Panc1 (cell line): ENCODE results near the gene LRRC71. TPM values are rescaled to one million over a fixed set of nuclear protein-coding genes. Genes with fewer than 3 reads are reported as not detected.

Experiments
- ATAC-seq: fragments of 200-7000 bp; cut with Tn5 transposase; 2 replicates; pipeline ENCODE4 v1.9.1; 2020; ENCODE audit warnings: mild to moderate bottlenecking, moderate library complexity
- BruUV-seq: library from RNA; stranded (reverse); fragments of 400-500 nt; replicated peaks from 2 replicates; lab custom pipeline; 2021; lab: Mats Ljungman, UMichigan
- CTCF ChIA-PET: fragments of 300-600 bp; sonication (Branson Sonifier 250); formaldehyde crosslinking; loops from one replicate; lab custom pipeline; 2022; ENCODE audit warnings: antibody characterized with exemption; lab: Charles Lee
- POLR2A ChIA-PET: fragments of 300-600 bp; sonication (Branson Sonifier 250); formaldehyde crosslinking; loops from one replicate; lab custom pipeline; 2022; ENCODE audit warnings: antibody characterized with exemption; lab: Charles Lee
- DNase-seq: peaks from one replicate; pipeline ENCODE4 v3.0.0-alpha.2; 2010; ENCODE audit warnings: low read depth, low spot score
- H3K27ac ChIP-seq: 2 replicates; pipeline ENCODE4 v1.5.1; 2011; ENCODE audit warnings: mild to moderate bottlenecking, low read length, inconsistent platforms
- H3K27me3 ChIP-seq: fragments of 200-500 bp; sonication (Bioruptor generic); 2 replicates; pipeline ENCODE4 v1.6.0; 2014; ENCODE audit warnings: low read length, inconsistent platforms; ENCODE audit not compliant: control insufficient read depth, insufficient read depth
- H3K36me3 ChIP-seq: fragments of 200-500 bp; sonication (Bioruptor generic); 2 replicates; pipeline ENCODE4 v1.5.1; 2014; ENCODE audit warnings: inconsistent platforms, mild to moderate bottlenecking, low read length, moderate library complexity; ENCODE audit not compliant: control insufficient read depth, insufficient read depth
- H3K4me1 ChIP-seq: 2 replicates; pipeline ENCODE4 v1.5.1; 2011; ENCODE audit warnings: inconsistent platforms, mild to moderate bottlenecking, low read length, moderate library complexity; ENCODE audit not compliant: control insufficient read depth, insufficient read depth
- H3K4me3 ChIP-seq, 2 experiments: 2 replicates each; pipeline ENCODE4 v1.5.1; 2011 to 2012; ENCODE audit warnings: low read depth in 2 of 2, low read length in 2 of 2, mild to moderate bottlenecking in 2 of 2, inconsistent platforms in 1 of 2, moderate library complexity in 1 of 2
- H3K9me3 ChIP-seq: fragments of 200-500 bp; sonication (Bioruptor generic); 2 replicates; pipeline ENCODE4 v1.5.1; 2014; ENCODE audit warnings: low read depth, mild to moderate bottlenecking, inconsistent platforms, low read length, moderate library complexity; ENCODE audit not compliant: control insufficient read depth, insufficient read depth
- POLR2AphosphoS5 ChIP-seq: IDR thresholded peaks from 2 replicates; pipeline ENCODE4 v1.6.1; 2012; ENCODE audit warnings: mild to moderate bottlenecking, low read depth, low read length, moderate library complexity
- REST ChIP-seq, 2 experiments: IDR thresholded peaks; 2 replicates each; pipeline ENCODE4 v1.6.1; 2011 to 2012; ENCODE audit warnings: low read depth in 2 of 2, control low read depth in 1 of 2, low read length in 1 of 2, mild to moderate bottlenecking in 1 of 2, moderate library complexity in 1 of 2; ENCODE audit not compliant: insufficient read depth in 1 of 2
- SIN3A ChIP-seq: IDR thresholded peaks from 2 replicates; pipeline ENCODE4 v1.6.1; 2012; ENCODE audit warnings: low read depth, mild to moderate bottlenecking, low read length, moderate library complexity, borderline replicate concordance; ENCODE audit not compliant: insufficient read depth
- TCF7L2 ChIP-seq: IDR thresholded peaks from 2 replicates; pipeline ENCODE4 v1.6.1; 2011; ENCODE audit warnings: mild to moderate bottlenecking, low read depth, low read length, inconsistent platforms
- in situ Hi-C: cut with HindIII; loops from 2 replicates; pipeline ENCODE4 v1.10.0; 2016; ENCODE audit warnings: low sequenced_read_pairs, low pct_unique_long_range_greater_than_20kb
- intact Hi-C: fragments of 100-400 bp; cut with micrococcal nuclease; formaldehyde crosslinking; loops from one replicate; pipeline ENCODE4 v1.10.0; 2022; ENCODE audit not compliant: unreplicated experiment
- total RNA-seq: library from RNA; stranded (reverse); gene quantifications from one replicate; pipeline ENCODE4 v1.2.1, GENCODE V29; 2021; ENCODE audit not compliant: unreplicated experiment
- TF ChIP-seq, protein P1 (sequence below): fragments of 450-650 bp; IDR thresholded peaks from 2 replicates; pipeline ENCODE4 v1.5.1; 2017; ENCODE audit warnings: mild to moderate bottlenecking

Gene LRRC71
- total RNA-seq, 1 experiment from 2014 or later: 0.77 TPM

GRCh38 chr1:156912310-156912709 is 8.1 kb upstream of the LRRC71 start:
- in situ Hi-C loops (no loop called here), intact Hi-C loops (no loop called here)
- Histone ChIP-seq H3K27me3 (no peaks in the 10 kb centered on the region), H3K4me3 (no peak overlapping the region), H3K4me1 (peaks cover 11% of the 10 kb centered on the region), H3K36me3 (no peaks in the 10 kb centered on the region), H3K27ac (no peak overlapping the region), H3K9me3 (no peaks in the 10 kb centered on the region)
- no TSS peak for BruUV-seq
- no peak for DNase-seq
- TF ChIP-seq POLR2AphosphoS5 (no peak), TCF7L2 (no peak)
- TF ChIP-seq, protein P1, sequence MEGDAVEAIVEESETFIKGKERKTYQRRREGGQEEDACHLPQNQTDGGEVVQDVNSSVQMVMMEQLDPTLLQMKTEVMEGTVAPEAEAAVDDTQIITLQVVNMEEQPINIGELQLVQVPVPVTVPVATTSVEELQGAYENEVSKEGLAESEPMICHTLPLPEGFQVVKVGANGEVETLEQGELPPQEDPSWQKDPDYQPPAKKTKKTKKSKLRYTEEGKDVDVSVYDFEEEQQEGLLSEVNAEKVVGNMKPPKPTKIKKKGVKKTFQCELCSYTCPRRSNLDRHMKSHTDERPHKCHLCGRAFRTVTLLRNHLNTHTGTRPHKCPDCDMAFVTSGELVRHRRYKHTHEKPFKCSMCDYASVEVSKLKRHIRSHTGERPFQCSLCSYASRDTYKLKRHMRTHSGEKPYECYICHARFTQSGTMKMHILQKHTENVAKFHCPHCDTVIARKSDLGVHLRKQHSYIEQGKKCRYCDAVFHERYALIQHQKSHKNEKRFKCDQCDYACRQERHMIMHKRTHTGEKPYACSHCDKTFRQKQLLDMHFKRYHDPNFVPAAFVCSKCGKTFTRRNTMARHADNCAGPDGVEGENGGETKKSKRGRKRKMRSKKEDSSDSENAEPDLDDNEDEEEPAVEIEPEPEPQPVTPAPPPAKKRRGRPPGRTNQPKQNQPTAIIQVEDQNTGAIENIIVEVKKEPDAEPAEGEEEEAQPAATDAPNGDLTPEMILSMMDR: no peak
- POLR2A ChIA-PET: no interaction called here
- CTCF ChIA-PET: interaction anchor here (0.6 to 0.7 kb wide), 2 partner anchors 16 to 222 kb away, joined by 3 read pairs; no protein-coding TSS in a partner anchor
- no peak for ATAC-seq

GRCh38 chr1:156912861-156913808 is 7.3 kb upstream of the LRRC71 start:
- H3K36me3 ChIP-seq: no peaks in the 10 kb centered on the region
- ATAC-seq: no peak
- intact Hi-C loops (no loop called here), in situ Hi-C loops (no loop called here)
- H3K27me3 ChIP-seq: no peaks in the 10 kb centered on the region
- BruUV-seq: no TSS peak
- H3K4me1 ChIP-seq: peaks cover 9% of the 10 kb centered on the region; the same call in 1 of the 2 replicates
- no peak overlapping the region for H3K27ac ChIP-seq
- no peak overlapping the region for H3K4me3 ChIP-seq
- H3K9me3 ChIP-seq: no peaks in the 10 kb centered on the region
- no peak for TF ChIP-seq TCF7L2
- TF ChIP-seq REST (IDR thresholded peaks at IDR 0.05; ENCODE audit: insufficient read depth in 1 of 2, low read depth in 2 of 2, low read length in 1 of 2): no peak
- TF ChIP-seq, protein P1: no peak
- TF ChIP-seq POLR2AphosphoS5: no peak
- no peak for TF ChIP-seq SIN3A
- CTCF ChIA-PET: interaction anchor here (0.8 to 0.9 kb wide), 2 partner anchors 14 to 20 kb away, joined by 3 read pairs; partner anchors contain the start of gene PEAR1
- POLR2A ChIA-PET: no interaction called here
- DNase-seq: no peak
